ENCODE data around the gene ADAMTS10. TPM values are rescaled to one million over a fixed set of nuclear protein-coding genes. Genes with fewer than 3 reads are reported as not detected.

ADAMTS10 gene
- total RNA-seq (2022; extraction: Qiagen RNA extraction; ENCODE audit: low read depth) = 10.7 to 19.6 TPM (median 15.0 TPM) in 5 replicates

GRCh38 chr19:8610041-8610935, at the start of gene ADAMTS10:
ADAMTS10 (minus strand) TSS chr19:8610715; CDS start chr19:8605710, 5,005 bp downstream.

GRCh38 chr19:8629996-8630683, 19.6 kb upstream of the ADAMTS10 start, which contains the start of gene NFILZ:
NFILZ (plus strand) TSS chr19:8630633; CDS start chr19:8676766, 46,133 bp downstream.

GRCh38 chr19:8577247-8577646, 33.3 kb downstream of the ADAMTS10 start, which contains the start of gene MYO1F:
MYO1F (minus strand) TSS chr19:8577442; CDS start chr19:8577309, 133 bp downstream.

Other genes starting within 250 kb of the ADAMTS10 start
- 148 to 236 TPM (median 180 TPM) in 5 replicates for gene ANGPTL4, start 246.6 kb downstream of the ADAMTS10 start, total RNA-seq (2022; extraction: Qiagen RNA extraction; ENCODE audit: low read depth)
- 84.0 to 105 TPM (median 95.6 TPM) in 5 replicates for gene RAB11B, start 220.4 kb downstream of the ADAMTS10 start, total RNA-seq (2022; extraction: Qiagen RNA extraction; ENCODE audit: low read depth)
- 14.9 to 19.0 TPM (median 16.5 TPM) in 5 replicates for gene MARCHF2, start 197.4 kb downstream of the ADAMTS10 start, total RNA-seq (2022; extraction: Qiagen RNA extraction; ENCODE audit: low read depth)
- gene HNRNPM, start 165.7 kb downstream of the ADAMTS10 start, total RNA-seq (2022; extraction: Qiagen RNA extraction; ENCODE audit: low read depth) = 221 to 292 TPM (median 241 TPM) in 5 replicates
- 0.17 to 0.31 TPM (median 0.28 TPM) in 3 of 5 replicates, not detected in the others for gene PRAM1, start 108.1 kb downstream of the ADAMTS10 start, total RNA-seq (2022; extraction: Qiagen RNA extraction; ENCODE audit: low read depth)
- 14.2 to 19.0 TPM (median 17.5 TPM) in 5 replicates for gene ZNF414, start 96.5 kb downstream of the ADAMTS10 start, total RNA-seq (2022; extraction: Qiagen RNA extraction; ENCODE audit: low read depth)
- gene MYO1F, start 33.3 kb downstream of the ADAMTS10 start, total RNA-seq (2022; extraction: Qiagen RNA extraction; ENCODE audit: low read depth) = 0.25 to 0.65 TPM (median 0.32 TPM) in 5 replicates
- not detected in 5 replicates for gene NFILZ, start 19.9 kb upstream of the ADAMTS10 start, total RNA-seq (2022; extraction: Qiagen RNA extraction; ENCODE audit: low read depth)
- gene ACTL9, start 88.1 kb upstream of the ADAMTS10 start, total RNA-seq (2022; extraction: Qiagen RNA extraction; ENCODE audit: low read depth) = not detected in 5 replicates
- not detected in 5 replicates for gene OR2Z1, start 110.9 kb upstream of the ADAMTS10 start, total RNA-seq (2022; extraction: Qiagen RNA extraction; ENCODE audit: low read depth)
- 4.6 to 7.4 TPM (median 7.0 TPM) in 5 replicates for gene ZNF558, start 221.6 kb upstream of the ADAMTS10 start, total RNA-seq (2022; extraction: Qiagen RNA extraction; ENCODE audit: low read depth)
- not detected in 5 replicates for gene MBD3L1, start 221.7 kb upstream of the ADAMTS10 start, total RNA-seq (2022; extraction: Qiagen RNA extraction; ENCODE audit: low read depth)